Dermis microvascular lymphatic vessel endothelial cell (primary cell): ENCODE data around the gene RAB21. TPM values are rescaled to one million over a fixed set of nuclear protein-coding genes. Genes with fewer than 3 reads are reported as not detected.

Experiments used
- DNase-seq, 2 donors: peaks; one replicate each; pipeline versions ENCODE4 v3.0.0 to v3.0.0-alpha.2; 2010; ENCODE audit warnings: low read depth in 2 of 2
- total RNA-seq: library from RNA; depleted of rRNA; stranded (reverse); fragments of >200 nt; gene quantifications from 2 replicates; pipeline ENCODE4 v1.2.1, GENCODE V29; 2014

Gene RAB21, protein sequence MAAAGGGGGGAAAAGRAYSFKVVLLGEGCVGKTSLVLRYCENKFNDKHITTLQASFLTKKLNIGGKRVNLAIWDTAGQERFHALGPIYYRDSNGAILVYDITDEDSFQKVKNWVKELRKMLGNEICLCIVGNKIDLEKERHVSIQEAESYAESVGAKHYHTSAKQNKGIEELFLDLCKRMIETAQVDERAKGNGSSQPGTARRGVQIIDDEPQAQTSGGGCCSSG
- total RNA-seq = 6.2 and 8.0 TPM in 2 replicates

GRCh38 chr12:71754461-71755145 is at the start of gene RAB21:
TSS of gene RAB21 (plus strand) at chr12:71754863. CDS start at chr12:71755130, 267 bp downstream.
- peak; percentile 83 to 97 for DNase-seq

GRCh38 chr12:71704920-71705319 is 49.7 kb upstream of the RAB21 start:
- DNase-seq = no peak

DNA sequence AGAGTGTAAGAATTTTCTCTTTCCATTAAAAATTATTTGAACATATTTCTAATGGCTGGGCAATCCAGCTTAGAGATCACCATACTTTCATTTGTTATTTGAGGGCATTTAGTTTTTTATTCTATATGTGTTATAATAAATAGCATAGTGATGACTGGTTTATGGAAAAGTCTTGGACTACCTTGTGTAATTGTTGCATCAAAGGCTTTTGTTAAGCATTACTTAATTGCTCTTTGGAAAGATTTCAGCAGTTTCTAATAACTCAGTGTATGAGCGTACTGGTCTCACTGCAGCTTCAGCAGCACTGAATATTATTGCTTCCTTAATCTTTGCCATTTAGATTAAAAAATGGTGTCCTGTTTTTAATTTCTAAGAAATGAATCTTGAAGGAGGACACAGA is 46.0 kb upstream of the RAB21 start:
- DNase-seq = no peak

- peak in 1 of 2 donors; percentile 50 for DNase-seq
Observed at GRCh38 chr12:71710276-71711125, 44.2 kb upstream of the RAB21 start.

GRCh38 chr12:71718611-71719010 is 36.1 kb upstream of the RAB21 start:
- DNase-seq = no peak

DNA sequence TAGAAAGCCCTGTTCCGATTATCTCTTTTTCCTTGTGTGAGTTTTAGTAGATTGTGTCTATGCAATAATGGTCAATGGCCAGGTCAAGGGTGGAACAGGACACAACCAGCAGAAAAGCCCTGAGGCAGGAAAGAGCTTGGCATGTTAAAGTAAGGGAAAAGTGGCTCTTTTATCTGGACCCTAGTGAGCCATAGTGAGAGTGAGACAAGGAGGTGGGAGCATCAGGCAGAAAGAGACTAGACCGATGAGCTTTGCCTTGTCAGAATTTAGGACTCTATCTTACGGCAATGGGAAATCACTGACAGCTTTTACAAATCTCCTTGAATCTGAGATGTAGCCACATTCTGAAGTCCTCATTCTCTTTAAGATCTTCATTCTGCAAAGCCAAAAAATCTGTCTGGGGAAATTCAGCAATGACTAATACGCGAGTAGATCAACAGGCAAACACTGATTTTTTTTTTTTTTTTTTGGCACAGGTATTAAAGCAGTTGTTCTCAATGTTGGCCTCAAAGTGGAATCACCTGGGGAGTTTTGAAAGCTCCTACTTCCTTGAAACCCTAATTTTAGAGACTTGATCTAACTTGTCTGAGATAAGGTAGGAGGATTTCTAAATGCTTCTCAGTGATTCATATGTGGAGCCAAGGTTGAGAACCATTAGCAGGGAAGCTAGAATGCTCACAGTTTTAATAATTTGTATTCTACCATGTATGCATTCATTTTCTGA is 34.9 kb upstream of the RAB21 start:
- DNase-seq = no peak

GRCh38 chr12:71721783-71722505 is 32.7 kb upstream of the RAB21 start:
- DNase-seq = no peak

DNA sequence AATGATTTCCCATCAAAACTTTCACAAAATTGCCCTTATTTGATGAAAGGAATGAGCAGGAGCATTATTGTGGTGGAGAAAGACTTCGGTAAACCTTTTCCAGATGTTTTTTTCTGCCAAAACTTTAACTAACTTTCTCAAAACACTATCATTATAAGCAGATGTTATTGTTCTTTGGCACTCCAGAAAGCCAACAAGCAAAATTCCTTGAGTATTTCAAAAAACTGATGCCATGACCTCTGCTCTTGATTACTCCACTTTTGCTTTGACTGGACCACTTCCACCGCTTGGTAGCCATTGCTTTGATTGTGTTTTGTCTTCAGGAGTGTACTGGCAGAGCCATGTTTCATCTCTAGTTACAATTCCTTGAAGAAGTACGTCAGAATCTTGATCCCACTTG is 29.7 kb upstream of the RAB21 start:
- DNase-seq = no peak

- no peak for DNase-seq
Observed at GRCh38 chr12:71726548-71726947, 28.1 kb upstream of the RAB21 start.

DNA sequence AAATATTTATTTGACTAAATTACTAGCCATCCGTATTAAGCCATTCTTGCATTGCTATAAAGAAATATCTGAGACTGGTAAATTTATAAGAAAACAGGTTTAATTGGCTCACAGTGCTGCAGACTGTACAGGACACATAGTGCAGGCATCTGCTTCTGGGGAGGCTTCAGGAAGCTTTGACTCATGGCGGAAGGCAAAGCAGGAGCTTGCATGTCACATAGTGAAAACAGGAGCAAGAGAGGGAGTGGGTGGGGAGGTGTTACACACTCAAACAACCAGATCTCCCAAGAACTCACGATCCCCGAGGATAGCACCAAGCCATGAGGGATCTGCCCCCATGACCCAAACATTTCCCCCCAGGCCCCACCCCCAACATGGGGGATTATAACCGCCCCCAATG is 26.7 kb upstream of the RAB21 start:
- DNase-seq = no peak

DNA sequence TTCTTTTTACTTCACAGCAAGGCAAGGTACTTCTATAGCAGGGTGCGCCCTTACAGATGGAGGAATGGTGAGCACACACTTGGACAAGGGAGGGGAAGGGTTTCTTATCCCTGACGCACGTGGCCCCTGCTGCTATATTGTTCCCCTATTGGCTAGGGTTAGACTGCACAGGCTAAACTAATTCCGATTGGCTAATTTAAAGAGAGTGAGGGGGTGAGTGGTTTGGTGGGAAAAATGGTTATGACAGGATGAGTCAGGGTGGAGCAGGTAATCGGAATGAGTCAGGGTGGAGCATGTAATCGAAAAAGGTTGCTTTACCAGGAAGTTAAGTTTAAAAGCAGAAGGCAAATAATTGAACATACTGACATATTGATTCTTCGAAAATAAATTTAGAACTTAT is 23.7 kb upstream of the RAB21 start:
- no peak for DNase-seq

DNA sequence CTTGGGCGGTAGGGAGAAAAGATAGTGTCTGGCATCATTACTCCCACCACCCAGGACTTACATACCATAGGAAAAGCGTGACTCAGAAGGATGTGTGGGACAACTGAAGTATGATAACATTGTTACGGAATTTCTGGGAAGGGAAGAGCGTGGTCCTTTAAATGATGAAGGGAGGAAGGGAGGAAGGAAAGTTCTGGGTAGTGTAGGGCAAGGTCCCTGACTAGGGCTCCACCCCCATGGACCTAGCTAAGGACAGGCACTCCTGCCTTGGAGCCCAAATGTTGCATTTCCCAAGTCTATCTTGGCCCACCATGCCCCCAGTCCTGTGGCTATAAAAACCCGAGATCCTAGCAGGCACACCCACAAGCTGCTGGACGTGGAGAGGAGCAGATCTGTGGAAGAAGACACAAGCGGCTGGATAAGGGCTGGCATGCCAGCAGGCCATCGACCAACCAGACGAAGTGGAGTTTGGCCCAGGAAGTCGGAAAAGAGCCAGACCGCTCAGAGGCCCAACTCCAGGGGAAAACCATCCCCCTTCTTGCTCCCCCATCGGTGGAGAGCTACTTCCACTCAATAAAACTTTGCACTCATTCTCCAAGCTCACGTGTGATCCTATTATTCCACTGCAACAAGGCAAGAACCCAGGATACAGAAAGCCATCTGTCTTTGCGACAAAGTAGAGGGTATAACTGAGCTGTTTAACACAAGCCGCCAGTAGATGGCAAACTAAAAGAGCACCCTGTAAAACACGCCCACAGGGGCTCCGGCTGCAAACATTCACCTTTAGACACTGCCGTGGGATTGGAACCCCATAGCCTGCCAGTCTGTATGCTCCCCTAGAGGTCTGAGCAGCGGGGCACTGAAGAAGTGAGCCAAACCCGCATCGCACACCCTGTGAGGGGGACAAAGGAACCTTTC is 23.0 kb upstream of the RAB21 start:
- DNase-seq = no peak

GRCh38 chr12:71732357-71732712 is 22.3 kb upstream of the RAB21 start:
- DNase-seq = no peak

- no peak for DNase-seq
Observed at GRCh38 chr12:71737197-71737596, 17.5 kb upstream of the RAB21 start.

- DNase-seq = no peak
Observed at GRCh38 chr12:71742998-71743397, 11.7 kb upstream of the RAB21 start.

DNA sequence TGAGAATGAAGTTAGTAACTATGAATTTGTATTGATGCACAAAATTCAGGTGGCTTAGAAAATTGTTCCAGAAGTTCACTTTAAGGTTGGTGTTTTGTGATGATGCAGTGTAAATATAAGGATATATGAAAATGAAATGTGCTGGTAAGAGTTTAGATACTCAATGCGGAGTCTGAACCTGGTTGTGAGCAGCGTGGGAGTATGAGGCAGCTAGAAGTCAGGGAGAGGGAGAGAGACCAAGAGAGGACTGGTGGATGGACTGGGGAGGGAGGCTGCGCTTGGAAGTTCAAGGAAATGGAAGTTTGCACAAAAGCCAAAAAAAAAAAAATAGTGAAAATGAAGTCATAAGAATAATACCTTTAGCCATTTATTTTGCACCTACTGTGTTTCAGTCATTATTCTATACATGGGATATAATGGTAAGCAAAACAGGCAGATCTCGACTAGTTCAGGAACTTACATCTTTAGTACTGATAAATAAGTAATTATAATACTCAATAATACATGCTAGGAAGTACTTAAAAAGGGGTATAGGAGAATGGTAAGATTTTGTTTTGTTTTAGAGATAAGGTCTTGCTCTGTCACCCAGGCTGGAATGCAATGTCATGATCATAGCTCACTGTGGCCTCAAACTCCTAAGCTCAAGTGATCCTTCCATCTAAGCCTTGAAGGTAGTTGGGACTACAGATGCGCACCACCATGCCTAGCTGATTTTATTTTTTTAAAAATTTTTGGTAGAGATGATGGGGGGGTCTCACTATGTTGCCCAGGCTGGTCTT is 10.0 kb upstream of the RAB21 start:
- DNase-seq = no peak

DNA sequence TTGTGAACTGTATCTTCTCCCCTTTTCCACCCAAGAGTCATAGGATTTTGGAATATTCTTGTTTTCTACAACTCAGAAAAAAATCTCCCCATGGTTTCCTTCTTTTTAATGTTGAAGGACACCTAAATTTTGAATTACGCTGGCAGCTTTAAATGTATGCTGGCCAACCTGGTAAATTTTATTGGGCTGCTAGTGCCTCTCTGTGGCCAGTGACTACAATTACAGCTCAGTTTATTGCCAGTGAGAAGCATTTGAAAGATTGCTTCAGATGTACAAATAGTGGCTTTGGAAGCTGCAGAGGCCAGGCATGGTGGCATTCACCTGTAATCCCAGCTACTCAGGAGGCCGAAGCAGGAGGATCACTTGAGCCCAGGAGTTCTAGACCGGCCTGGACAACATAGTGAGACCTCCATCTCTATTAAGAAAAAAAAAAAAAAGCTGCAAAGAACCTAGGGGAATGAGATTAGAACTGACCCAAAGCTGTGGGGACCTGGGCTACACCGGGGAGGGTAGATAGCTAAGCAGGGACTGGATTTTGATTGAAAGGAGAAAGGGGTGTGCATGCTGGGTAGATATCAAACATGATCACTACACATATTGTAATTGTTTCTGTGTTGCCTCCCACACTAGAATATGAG is 7.6 kb upstream of the RAB21 start:
- peak; percentile 49 to 65 for DNase-seq

DNA sequence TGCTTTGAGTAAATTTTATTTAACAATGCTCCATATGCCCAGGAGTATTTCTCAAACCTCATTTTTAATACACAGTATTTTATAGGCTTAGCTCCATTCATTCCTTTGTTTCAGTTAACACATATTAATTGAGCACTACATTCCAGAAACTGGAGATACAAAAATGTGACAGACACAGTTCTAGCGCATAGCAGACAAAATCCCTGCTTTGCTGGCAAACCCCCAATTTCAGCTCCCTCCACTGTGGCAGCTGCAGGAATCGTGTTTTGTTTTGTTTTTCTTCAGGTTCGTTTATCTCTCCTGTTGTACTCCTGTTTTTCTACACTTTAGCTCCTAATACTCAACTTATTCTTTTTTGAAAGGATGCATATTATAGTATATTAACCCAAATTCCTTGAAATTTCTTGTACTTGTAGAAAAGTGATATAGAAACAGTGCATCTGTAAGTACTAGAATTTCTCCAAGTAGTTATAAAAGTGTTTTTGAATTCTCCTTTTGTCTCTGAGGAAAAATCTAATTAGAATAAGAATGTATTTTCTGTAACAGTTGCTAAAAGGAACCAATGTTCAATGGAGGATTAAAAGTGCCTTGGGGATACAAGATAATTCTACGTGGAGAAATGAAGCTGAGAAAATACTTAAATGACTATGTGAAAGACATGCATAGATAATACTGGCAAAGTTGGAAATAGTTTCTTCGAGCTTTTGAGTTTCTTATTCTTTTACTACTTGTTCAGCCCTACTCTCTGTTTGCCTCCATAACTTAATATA is 6.4 kb upstream of the RAB21 start:
- DNase-seq = no peak
